ENCODE data around the gene GLRA1.

GRCh38 chr5:151873701-151874100 lies 51.0 kb downstream of the GLRA1 start:
- no peak for TF ChIP-seq GATA3 (IDR thresholded peaks at IDR 0.05; ENCODE audit: low read depth, low read length)
- no peak for TF ChIP-seq GATA2 (IDR thresholded peaks at IDR 0.05; ENCODE audit: low read depth, low read length)
